Colonic mucosa (tissue), 4 donors: ENCODE measurements around the gene DUS1L. TPM values are rescaled to one million over a fixed set of nuclear protein-coding genes. Genes with fewer than 3 reads are reported as not detected.

Source experiments
- DNase-seq: peaks from one replicate; pipeline ENCODE4 v3.0.0-alpha.2; 2020
- H3K27ac ChIP-seq: fragments of 200-600 bp; one replicate; pipeline ENCODE4 v1.8.0; 2021
- H3K27me3 ChIP-seq: fragments of 200-600 bp; one replicate; pipeline ENCODE4 v1.8.0; 2021
- H3K36me3 ChIP-seq: fragments of 200-600 bp; one replicate; pipeline ENCODE4 v1.8.0; 2021
- H3K4me1 ChIP-seq: fragments of 200-600 bp; one replicate; pipeline ENCODE4 v1.8.0; 2021; ENCODE audit warnings: mild to moderate bottlenecking
- H3K4me3 ChIP-seq: fragments of 200-600 bp; one replicate; pipeline ENCODE4 v1.8.0; 2021
- H3K9ac ChIP-seq, 2 donors: one replicate each; pipeline ENCODE4 v1.7.0; 2013; ENCODE audit warnings: control low read depth in 2 of 2, low read depth in 2 of 2, low read length in 2 of 2
- H3K9me3 ChIP-seq: fragments of 200-600 bp; one replicate; pipeline ENCODE4 v1.8.0; 2021
- intact Hi-C: fragments of 100-400 bp; cut with DNase I; formaldehyde crosslinking; loops from one replicate; pipeline ENCODE4 v1.14.1; 2022
- total RNA-seq, 2 donors: library from RNA; stranded (reverse); fragmentation: NEBNext Ultra II Directional in 1 of 2; extraction: Animal tissue kit (Norgen Biotek cat#: 25700) in 1 of 2; gene quantifications; one replicate each; pipeline ENCODE4 v1.2.1, GENCODE V29; 2021
- TF ChIP-seq, protein P1 (sequence below): fragments of 200-600 bp; IDR thresholded peaks from one replicate; pipeline ENCODE4 v1.8.0; 2022; ENCODE audit warnings: antibody characterized with exemption, mild to moderate bottlenecking
- donor health status: healthy.
- donor health status: DM: no; HTN: no; CAD: no.
- donor health status: DM: no; HTN: no; CAD: no.

Gene DUS1L
- total RNA-seq, 2 donors from 2014 or later, result 113 to 253 TPM

DNA sequence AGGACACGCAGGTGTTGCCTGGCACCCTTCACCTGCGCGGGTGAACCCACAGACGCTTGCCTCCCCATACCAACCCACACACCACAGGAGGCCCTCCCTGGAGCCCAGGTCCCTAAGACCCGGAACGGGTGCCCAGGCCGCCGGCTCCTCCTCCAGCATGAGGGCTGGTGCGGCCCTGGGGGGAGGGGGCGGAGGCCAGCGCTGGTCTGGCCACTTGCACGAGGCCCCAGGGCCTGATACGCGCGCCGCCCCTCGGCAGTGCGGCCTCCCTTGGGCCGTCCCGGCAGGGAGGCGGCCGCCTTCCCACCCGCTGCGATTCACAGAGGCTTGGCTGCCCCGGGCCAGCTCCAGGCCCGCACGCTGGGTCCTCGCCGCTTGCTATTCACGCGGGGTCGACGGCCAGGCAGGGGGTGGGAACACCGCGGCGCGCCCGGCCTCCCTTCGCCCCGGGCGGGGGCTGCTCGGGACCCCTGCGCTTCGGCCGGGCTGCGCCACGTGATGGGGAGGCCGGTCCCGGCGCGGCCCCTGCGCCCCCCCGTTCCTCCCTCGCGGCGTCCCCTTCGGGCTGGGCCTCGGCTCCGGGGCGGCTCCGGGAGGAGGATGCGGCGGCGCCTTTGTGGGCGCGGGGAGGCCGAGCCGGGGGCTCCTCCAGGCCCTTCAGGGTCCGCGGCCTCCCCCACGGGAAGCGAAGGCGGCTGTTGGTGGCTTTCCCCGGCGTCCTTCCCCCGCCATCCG is 31.7 kb upstream of the DUS1L start:
- Histone ChIP-seq H3K4me3 (peak overlapping the region; percentile 97), H3K4me1 (peaks cover 30% of the 10 kb centered on the region), H3K36me3 (peaks cover 23% of the 10 kb centered on the region), H3K9me3 (no peaks in the 10 kb centered on the region), H3K27me3 (no peaks in the 10 kb centered on the region), H3K9ac (peak overlapping the region; percentile 73 to 92), H3K27ac (peak overlapping the region; percentile 94)
- intact Hi-C loops, result no loop called here
- TF ChIP-seq, protein P1, sequence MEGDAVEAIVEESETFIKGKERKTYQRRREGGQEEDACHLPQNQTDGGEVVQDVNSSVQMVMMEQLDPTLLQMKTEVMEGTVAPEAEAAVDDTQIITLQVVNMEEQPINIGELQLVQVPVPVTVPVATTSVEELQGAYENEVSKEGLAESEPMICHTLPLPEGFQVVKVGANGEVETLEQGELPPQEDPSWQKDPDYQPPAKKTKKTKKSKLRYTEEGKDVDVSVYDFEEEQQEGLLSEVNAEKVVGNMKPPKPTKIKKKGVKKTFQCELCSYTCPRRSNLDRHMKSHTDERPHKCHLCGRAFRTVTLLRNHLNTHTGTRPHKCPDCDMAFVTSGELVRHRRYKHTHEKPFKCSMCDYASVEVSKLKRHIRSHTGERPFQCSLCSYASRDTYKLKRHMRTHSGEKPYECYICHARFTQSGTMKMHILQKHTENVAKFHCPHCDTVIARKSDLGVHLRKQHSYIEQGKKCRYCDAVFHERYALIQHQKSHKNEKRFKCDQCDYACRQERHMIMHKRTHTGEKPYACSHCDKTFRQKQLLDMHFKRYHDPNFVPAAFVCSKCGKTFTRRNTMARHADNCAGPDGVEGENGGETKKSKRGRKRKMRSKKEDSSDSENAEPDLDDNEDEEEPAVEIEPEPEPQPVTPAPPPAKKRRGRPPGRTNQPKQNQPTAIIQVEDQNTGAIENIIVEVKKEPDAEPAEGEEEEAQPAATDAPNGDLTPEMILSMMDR, result no peak
- peak; percentile 48 for DNase-seq

DNA sequence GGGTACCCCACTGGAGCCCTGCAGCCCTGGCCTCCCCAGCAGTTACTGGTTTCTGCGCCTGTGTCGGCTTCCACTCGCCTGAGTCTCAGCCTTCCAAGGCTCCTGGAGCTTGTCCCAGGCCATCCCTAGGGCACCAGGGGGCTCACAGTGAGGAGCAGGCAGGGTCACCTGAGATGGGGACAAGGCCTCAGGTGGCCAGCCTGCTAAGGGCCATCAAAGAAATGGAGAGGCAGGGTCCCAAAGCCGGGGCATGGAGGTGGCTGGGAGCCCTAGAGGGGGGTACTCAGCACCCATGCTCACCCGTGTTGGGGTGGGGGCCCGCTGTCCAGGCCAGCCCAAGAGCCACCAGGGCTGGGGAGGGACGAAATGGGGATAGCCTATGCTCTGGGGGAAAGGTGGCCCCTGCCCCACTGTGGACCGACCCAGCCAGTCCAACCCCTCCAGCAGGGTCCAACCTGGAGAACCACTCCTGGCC is 31.1 kb upstream of the DUS1L start:
- Histone ChIP-seq H3K27ac (peak overlapping the region; percentile 94), H3K4me3 (peak overlapping the region; percentile 97), H3K9me3 (no peaks in the 10 kb centered on the region), H3K36me3 (peaks cover 23% of the 10 kb centered on the region), H3K4me1 (peaks cover 30% of the 10 kb centered on the region), H3K9ac (peak overlapping the region; percentile 73 to 92), H3K27me3 (no peaks in the 10 kb centered on the region)
- TF ChIP-seq, protein P1, result no peak
- intact Hi-C loops, result no loop called here
- DNase-seq, result no peak

DNA sequence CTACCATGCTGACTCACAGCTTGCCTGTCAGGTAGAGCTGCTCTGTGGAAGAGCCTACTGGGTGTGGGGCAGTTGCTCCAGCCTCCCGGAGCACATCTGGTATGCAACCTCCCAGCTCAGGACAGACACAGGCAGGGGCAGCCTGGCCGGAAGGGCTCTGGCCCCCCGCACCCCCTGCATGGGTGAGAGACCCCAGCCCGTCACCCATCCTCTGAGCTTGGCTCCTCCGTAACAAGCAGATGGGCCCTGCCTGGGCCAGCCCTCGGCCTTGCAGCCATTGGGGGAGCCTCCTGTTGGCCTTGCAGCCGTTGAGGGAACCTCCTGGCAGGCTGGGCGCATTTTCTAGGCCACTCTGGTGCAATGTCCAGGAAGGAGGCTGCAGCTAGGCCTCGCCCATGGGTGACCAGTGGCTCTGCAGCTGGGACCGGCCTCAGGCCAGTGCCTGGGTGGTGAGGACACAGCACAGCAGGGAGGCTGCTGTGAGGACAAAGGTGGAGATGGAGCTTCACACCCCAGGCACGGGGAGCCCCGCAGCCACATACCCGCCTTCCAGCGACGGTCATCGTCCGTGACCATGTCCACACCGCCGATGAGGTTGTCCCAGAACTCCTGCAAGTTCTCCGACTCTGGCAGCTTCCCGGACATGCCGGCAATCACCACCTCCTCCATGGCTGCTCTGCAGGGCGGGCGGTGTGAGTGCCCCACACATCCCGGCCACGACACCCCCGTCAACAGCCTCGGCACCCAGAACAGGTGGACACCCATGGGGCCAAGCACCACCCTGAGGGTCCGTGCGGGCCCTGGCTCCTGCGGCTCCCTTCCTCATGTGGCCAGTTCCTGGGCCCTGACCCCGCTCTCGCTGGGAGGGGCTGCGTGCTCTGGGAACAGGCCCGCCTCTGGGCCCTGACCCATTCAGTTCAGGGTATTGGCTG is 30.4 kb upstream of the DUS1L start:
- intact Hi-C loops, result no loop called here
- Histone ChIP-seq H3K36me3 (peaks cover 25% of the 10 kb centered on the region), H3K9me3 (no peaks in the 10 kb centered on the region), H3K27me3 (no peaks in the 10 kb centered on the region), H3K4me1 (peaks cover 23% of the 10 kb centered on the region), H3K9ac (peak overlapping the region in 1 of 2 donors; percentile 92), H3K4me3 (peak overlapping the region; percentile 97), H3K27ac (no peak overlapping the region)
- TF ChIP-seq, protein P1, result no peak
- DNase-seq, result no peak

DNA sequence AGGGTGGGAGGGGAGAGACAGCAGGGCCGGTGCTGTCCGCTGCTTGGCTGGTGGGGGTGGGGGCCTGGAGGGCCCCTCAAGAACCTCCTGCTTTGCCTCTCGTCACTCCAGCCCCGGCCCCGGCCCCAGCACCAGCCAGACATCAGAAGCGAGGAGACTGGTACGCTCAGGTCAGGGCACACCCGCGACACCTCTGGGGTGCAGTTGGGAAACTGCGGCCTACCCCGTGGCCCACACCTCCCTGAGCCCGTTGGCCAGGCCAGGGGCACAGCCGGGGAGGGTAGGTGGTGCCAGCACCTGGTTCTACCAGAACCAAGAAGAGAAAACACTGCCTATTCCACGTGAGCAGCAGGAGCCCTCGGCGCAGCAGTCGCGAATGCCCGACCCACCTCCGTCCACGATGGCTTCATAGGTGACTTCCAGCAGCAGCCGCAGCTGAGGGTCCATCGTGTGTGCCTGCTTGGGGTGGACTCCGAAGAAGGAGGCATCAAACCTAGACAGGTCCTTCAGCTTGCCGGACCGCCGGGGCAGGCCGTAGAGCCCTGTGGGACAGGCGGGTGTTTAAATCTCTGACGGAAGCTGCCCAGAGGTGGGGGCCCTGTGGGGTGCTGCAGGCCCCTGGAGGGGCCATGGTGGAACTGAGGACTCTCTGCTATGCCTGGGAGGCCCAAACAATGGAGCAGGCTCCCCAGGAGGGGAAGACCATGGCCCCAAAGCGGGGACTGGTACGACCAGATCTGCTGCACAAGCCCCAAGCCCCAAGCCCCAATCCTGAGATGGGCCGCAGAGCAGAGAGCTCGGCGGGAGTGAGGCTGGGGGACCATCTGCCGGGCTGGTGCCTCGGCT is 29.6 kb upstream of the DUS1L start:
- Histone ChIP-seq H3K4me1 (peaks cover 21% of the 10 kb centered on the region), H3K27me3 (no peaks in the 10 kb centered on the region), H3K27ac (no peak overlapping the region), H3K9ac (no peak overlapping the region), H3K36me3 (peaks cover 30% of the 10 kb centered on the region), H3K9me3 (no peaks in the 10 kb centered on the region), H3K4me3 (no peak overlapping the region)
- TF ChIP-seq, protein P1, result no peak
- intact Hi-C loops, result no loop called here
- no peak for DNase-seq
